Measurements from ENCODE around the gene RNF223.

Gene RNF223

GRCh38 chr1:1051127-1051810, 22.8 kb downstream of the RNF223 start:
- DNase-seq (ENCODE audit: low read depth), result no peak
- no peak overlapping the region for H3K4me3 ChIP-seq (ENCODE audit: control insufficient read depth, low read depth, low read length)
- no peak for TF ChIP-seq CTCF (conservative IDR thresholded peaks at IDR 0.05; ENCODE audit: control insufficient read depth, insufficient read depth, low read depth, low read length)

DNA sequence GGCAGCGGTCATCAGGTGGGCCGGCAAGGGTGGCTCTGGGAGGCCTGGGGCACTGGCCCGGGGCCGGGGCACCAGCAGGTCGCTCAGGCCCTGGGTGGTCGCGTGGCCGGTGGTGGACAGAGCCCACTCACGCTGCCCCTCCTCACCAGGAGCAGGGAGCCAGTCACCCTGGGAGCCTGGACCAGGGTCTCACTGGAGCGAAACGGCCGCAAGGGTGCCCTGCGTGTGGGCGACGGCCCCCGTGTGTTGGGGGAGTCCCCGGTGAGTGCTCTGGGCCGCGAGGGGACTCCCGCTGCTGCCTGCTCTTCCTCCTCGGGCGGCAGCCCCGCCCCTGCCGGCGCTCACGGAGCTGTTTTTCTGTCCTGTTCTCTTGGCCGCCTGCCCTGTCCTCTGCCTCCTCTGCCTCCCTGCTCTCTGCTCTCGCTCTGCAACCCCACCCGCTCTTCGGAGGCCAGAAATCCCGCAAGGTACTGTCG, 23.5 kb downstream of the RNF223 start:
- no peak overlapping the region for H3K4me3 ChIP-seq (ENCODE audit: control insufficient read depth, low read depth, low read length)
- DNase-seq (ENCODE audit: low read depth), result no peak
- TF ChIP-seq CTCF (conservative IDR thresholded peaks at IDR 0.05; ENCODE audit: control insufficient read depth, insufficient read depth, low read depth, low read length), result no peak

GRCh38 chr1:1049318-1050165, 24.6 kb downstream of the RNF223 start:
- TF ChIP-seq CTCF (conservative IDR thresholded peaks at IDR 0.05; ENCODE audit: control insufficient read depth, insufficient read depth, low read depth, low read length), result no peak
- DNase-seq (ENCODE audit: low read depth), result no peak
- no peak overlapping the region for H3K4me3 ChIP-seq (ENCODE audit: control insufficient read depth, low read depth, low read length)

DNA sequence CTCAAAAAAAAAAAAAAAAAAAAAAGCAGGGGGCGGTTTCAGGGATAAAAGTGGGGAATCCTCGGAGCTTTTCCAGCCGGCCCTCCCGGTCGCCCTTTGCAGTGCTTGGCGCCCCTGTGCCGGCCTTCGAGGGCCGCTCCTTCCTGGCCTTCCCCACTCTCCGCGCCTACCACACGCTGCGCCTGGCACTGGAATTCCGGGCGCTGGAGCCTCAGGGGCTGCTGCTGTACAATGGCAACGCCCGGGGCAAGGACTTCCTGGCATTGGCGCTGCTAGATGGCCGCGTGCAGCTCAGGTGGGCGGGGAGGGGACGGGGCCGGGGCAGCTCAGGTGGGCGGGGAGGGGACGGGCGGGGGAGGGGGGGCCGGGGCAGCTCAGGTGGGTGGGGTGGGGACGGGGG, 25.3 kb downstream of the RNF223 start:
- no peak for TF ChIP-seq CTCF (conservative IDR thresholded peaks at IDR 0.05; ENCODE audit: control insufficient read depth, insufficient read depth, low read depth, low read length)
- no peak for DNase-seq (ENCODE audit: low read depth)
- no peak overlapping the region for H3K4me3 ChIP-seq (ENCODE audit: control insufficient read depth, low read depth, low read length)

GRCh38 chr1:1047963-1048362, 26.1 kb downstream of the RNF223 start:
- H3K4me3 ChIP-seq (ENCODE audit: control insufficient read depth, low read depth, low read length), result no peak overlapping the region
- TF ChIP-seq CTCF (conservative IDR thresholded peaks at IDR 0.05; ENCODE audit: control insufficient read depth, insufficient read depth, low read depth, low read length), result no peak
- DNase-seq (ENCODE audit: low read depth), result no peak

GRCh38 chr1:1047407-1047806, 26.7 kb downstream of the RNF223 start:
- DNase-seq (ENCODE audit: low read depth), result no peak
- TF ChIP-seq CTCF (conservative IDR thresholded peaks at IDR 0.05; ENCODE audit: control insufficient read depth, insufficient read depth, low read depth, low read length), result no peak

More at GRCh38 chr1:1047407-1047806, 26.7 kb downstream of the RNF223 start:
- no peak overlapping the region for H3K4me3 ChIP-seq (ENCODE audit: control insufficient read depth, low read depth, low read length)
